IMR-90 (cell line): ENCODE results near the gene KCTD16. TPM values are rescaled to one million over a fixed set of nuclear protein-coding genes. Genes with fewer than 3 reads are reported as not detected.

ENCODE experiments used
- ATAC-seq: fragments of 200-7000 bp; cut with Tn5 transposase; 2 replicates; pipeline ENCODE4 v1.9.1; 2020; ENCODE audit warnings: low read depth, mild to moderate bottlenecking, moderate library complexity
- BruUV-seq: library from RNA; stranded (reverse); fragments of 400-500 nt; replicated peaks from 2 replicates; lab custom pipeline; 2021; lab: Mats Ljungman, UMichigan
- CTCF ChIA-PET: fragments of 300-600 bp; formaldehyde crosslinking; extraction: SDS; loops from one replicate; lab custom pipeline; 2021; ENCODE audit warnings: antibody characterized with exemption; lab: Yijun Ruan, JAX
- POLR2A ChIA-PET: fragments of 300-600 bp; sonication (Branson Sonifier 250); formaldehyde crosslinking; loops from one replicate; lab custom pipeline; 2022; ENCODE audit warnings: antibody characterized with exemption; ENCODE audit not compliant: unreplicated experiment; lab: Charles Lee
- DNase-seq: peaks from one replicate; pipeline ENCODE4 v3.0.0; 2013
- H2AFZ ChIP-seq: replicated peaks from 2 replicates; pipeline ENCODE3; 2013; ENCODE audit warnings: low read length, mild to moderate bottlenecking; ENCODE audit not compliant: poor library complexity
- H2AK5ac ChIP-seq: 2 replicates; pipeline ENCODE4 v1.6.1; 2013; ENCODE audit warnings: low read depth, low read length, inconsistent platforms
- H2AK9ac ChIP-seq: replicated peaks from 2 replicates; pipeline ENCODE3; 2013; ENCODE audit warnings: mild to moderate bottlenecking, low read depth, low read length, moderate library complexity; ENCODE audit not compliant: poor library complexity
- H2BK120ac ChIP-seq: 2 replicates; pipeline ENCODE4 v1.6.1; 2013; ENCODE audit warnings: low read depth, low read length, inconsistent platforms
- H2BK15ac ChIP-seq: 3 replicates; pipeline ENCODE4 v1.6.1; 2013; ENCODE audit warnings: low read depth, low read length, inconsistent platforms
- H2BK20ac ChIP-seq: 2 replicates; pipeline ENCODE4 v1.6.1; 2013; ENCODE audit warnings: low read depth, mild to moderate bottlenecking, inconsistent platforms, low read length, moderate library complexity
- H2BK5ac ChIP-seq: 2 replicates; pipeline ENCODE4 v1.6.1; 2013; ENCODE audit warnings: mild to moderate bottlenecking, low read depth, low read length, inconsistent platforms; ENCODE audit not compliant: poor library complexity, severe bottlenecking
- H3K14ac ChIP-seq: replicated peaks from 2 replicates; pipeline ENCODE4 v1.6.1; 2013; ENCODE audit warnings: low read depth, low read length, inconsistent platforms
- H3K18ac ChIP-seq: 2 replicates; pipeline ENCODE4 v1.6.1; 2013; ENCODE audit warnings: low read depth, low read length, control low read depth
- H3K23ac ChIP-seq: 2 replicates; pipeline ENCODE4 v1.6.1; 2013; ENCODE audit warnings: low read depth, low read length, inconsistent platforms
- H3K27ac ChIP-seq: 2 replicates; pipeline ENCODE4 v1.5.1; 2013; ENCODE audit warnings: mild to moderate bottlenecking, control low read depth, low read length; ENCODE audit not compliant: insufficient read depth
- H3K27me3 ChIP-seq: 2 replicates; pipeline ENCODE4 v1.6.1; 2013; ENCODE audit warnings: low read length; ENCODE audit not compliant: control insufficient read depth, insufficient read depth
- H3K36me3 ChIP-seq: 2 replicates; pipeline ENCODE4 v1.6.1; 2013; ENCODE audit warnings: low read length, mixed read lengths; ENCODE audit not compliant: control insufficient read depth, insufficient read depth
- H3K4ac ChIP-seq: 2 replicates; pipeline ENCODE4 v1.6.1; 2013; ENCODE audit warnings: low read depth, low read length, inconsistent platforms
- H3K4me1 ChIP-seq: 2 replicates; pipeline ENCODE4 v1.6.1; 2013; ENCODE audit warnings: low read length, mixed read lengths; ENCODE audit not compliant: control insufficient read depth, insufficient read depth
- H3K4me2 ChIP-seq: 2 replicates; pipeline ENCODE4 v1.6.1; 2013; ENCODE audit warnings: low read depth, mild to moderate bottlenecking, control low read depth, low read length, moderate library complexity
- H3K4me3 ChIP-seq: 2 replicates; pipeline ENCODE4 v1.5.1; 2013; ENCODE audit warnings: low read depth, mild to moderate bottlenecking, control low read depth, low read length, moderate library complexity; ENCODE audit not compliant: insufficient read depth
- H3K56ac ChIP-seq: 2 replicates; pipeline ENCODE4 v1.6.1; 2013; ENCODE audit warnings: low read length, inconsistent platforms; ENCODE audit not compliant: insufficient read depth; ENCODE audit errors: extremely low read depth
- H3K79me1 ChIP-seq, 2 experiments: 2 replicates each; pipeline ENCODE4 v1.6.1; 2013; ENCODE audit warnings: low read length in 2 of 2, inconsistent platforms in 1 of 2, low read depth in 1 of 2
- H3K9ac ChIP-seq: 2 replicates; pipeline ENCODE4 v1.6.1; 2013; ENCODE audit warnings: low read depth, low read length, control low read depth
- H3K9me1 ChIP-seq: 2 replicates; pipeline ENCODE4 v1.6.1; 2013; ENCODE audit warnings: low read length, inconsistent platforms; ENCODE audit not compliant: insufficient read depth
- H3K9me3 ChIP-seq: 2 replicates; pipeline ENCODE4 v1.6.1; 2013; ENCODE audit warnings: low read length; ENCODE audit not compliant: control insufficient read depth, insufficient read depth
- H4K20me1 ChIP-seq: 2 replicates; pipeline ENCODE4 v1.6.1; 2013; ENCODE audit warnings: low read length, inconsistent platforms; ENCODE audit not compliant: insufficient read depth
- H4K5ac ChIP-seq: 2 replicates; pipeline ENCODE4 v1.6.1; 2013; ENCODE audit warnings: mild to moderate bottlenecking, low read depth, low read length, control low read depth
- H4K8ac ChIP-seq, 2 experiments: 2 replicates each; pipeline ENCODE4 v1.6.1; 2013; ENCODE audit warnings: low read depth in 2 of 2, low read length in 2 of 2, control low read depth in 1 of 2, inconsistent platforms in 1 of 2
- H4K91ac ChIP-seq: 2 replicates; pipeline ENCODE4 v1.6.1; 2013; ENCODE audit warnings: low read depth, low read length, inconsistent platforms; ENCODE audit not compliant: insufficient read depth
- CEBPB ChIP-seq: IDR thresholded peaks from 2 replicates; pipeline ENCODE4 v1.6.1; 2012; ENCODE audit warnings: low read depth, low read length, improper control_type of control experiment
- CHD1 ChIP-seq: IDR thresholded peaks from 2 replicates; pipeline ENCODE4 v1.6.1; 2012; ENCODE audit warnings: low read depth, low read length, improper control_type of control experiment
- CTCF ChIP-seq: conservative IDR thresholded peaks from 2 replicates; pipeline ENCODE4 v1.5.1; 2012; ENCODE audit warnings: mild to moderate bottlenecking, low read depth, low read length, improper control_type of control experiment
- MAFK ChIP-seq: IDR thresholded peaks from 2 replicates; pipeline ENCODE4 v1.6.1; 2012; ENCODE audit warnings: low read depth, low read length, improper control_type of control experiment
- NFE2L2 ChIP-seq: fragments of 150-350 bp; IDR thresholded peaks from 2 replicates; pipeline ENCODE4 v1.6.1; 2016; ENCODE audit warnings: low read depth, mild to moderate bottlenecking, low read length
- RAD21 ChIP-seq: IDR thresholded peaks from 2 replicates; pipeline ENCODE4 v1.6.1; 2012; ENCODE audit warnings: low read length, improper control_type of control experiment
- RCOR1 ChIP-seq: IDR thresholded peaks from 2 replicates; pipeline ENCODE4 v1.6.1; 2012; ENCODE audit warnings: mild to moderate bottlenecking, low read length, improper control_type of control experiment; ENCODE audit not compliant: insufficient replicate concordance
- SMC3 ChIP-seq: fragments of 150-350 bp; IDR thresholded peaks from 2 replicates; pipeline ENCODE4 v1.6.1; 2016; ENCODE audit warnings: low read depth, mild to moderate bottlenecking, antibody characterized with exemption, low read length, moderate library complexity
- WGBS, 2 experiments: methylation state at CpG; one replicate each; pipeline versions ENCODE4 v1.1.5 to v1.1.7; 2013; ENCODE audit warnings: missing lambda C conversion rate in 2 of 2; ENCODE audit not compliant: insufficient read length in 1 of 2; ENCODE audit errors: extremely low coverage in 2 of 2; 5-methylcytosine and 5-hydroxymethylcytosine counted together
- dilution Hi-C: fragments of 300-500 bp; cut with HindIII; formaldehyde crosslinking; loops from one replicate; pipeline ENCODE4 v1.14.3; 2018; ENCODE audit warnings: low sequenced_read_pairs; ENCODE audit not compliant: unreplicated experiment
- in situ Hi-C: fragments of 300-500 bp; cut with MboI; formaldehyde crosslinking; loops from 3 replicates; pipeline ENCODE4 v1.14.3; 2019; ENCODE audit warnings: low sequenced_read_pairs, inconsistent platforms, mixed read lengths
- intact Hi-C: fragments of 100-400 bp; cut with micrococcal nuclease; formaldehyde crosslinking; loops from 2 replicates; pipeline ENCODE4 v1.10.0; 2022
- polyA plus RNA-seq, 3 experiments: library from polyadenylated mRNA; depleted of rRNA; stranded (reverse); fragments of >200 nt; gene quantifications; 2 replicates each; pipeline ENCODE4 v1.2.3, GENCODE V29; 2012; ENCODE audit warnings: low replicate concordance in 1 of 3
- total RNA-seq: library from RNA; depleted of rRNA; stranded (reverse); fragments of >200 nt; gene quantifications from 2 replicates; pipeline ENCODE4 v1.2.3, GENCODE V29; 2012

KCTD16 gene
- total and polyA plus RNA-seq, 2 of the 4 experiments (the other 2 are of a cell fraction): 0.43 to 1.1 TPM

- BruUV-seq: no TSS peak
- Histone ChIP-seq H3K56ac (no peak overlapping the region), H4K20me1 (no peaks in the 10 kb centered on the region), H2AK9ac (no peak overlapping the region), H4K91ac (no peak overlapping the region), H3K23ac (no peak overlapping the region), H3K4me1 (no peaks in the 10 kb centered on the region), H2AK5ac (no peak overlapping the region), H3K27me3 (no peaks in the 10 kb centered on the region), H2BK120ac (no peak overlapping the region), H3K18ac (no peak overlapping the region), H2BK15ac (no peak overlapping the region), H3K79me1 (no peaks in the 10 kb centered on the region), H3K36me3 (no peaks in the 10 kb centered on the region), H4K5ac (no peak overlapping the region), H3K9me3 (no peaks in the 10 kb centered on the region), H3K9ac (no peak overlapping the region), H3K4me2 (no peak overlapping the region), H3K14ac (no peak overlapping the region), H4K8ac (no peak overlapping the region), H2BK5ac (no peak overlapping the region), H3K27ac (no peak overlapping the region), H2BK20ac (no peak overlapping the region), H3K9me1 (no peaks in the 10 kb centered on the region), H3K4ac (no peak overlapping the region), H2AFZ (no peak overlapping the region), H3K4me3 (no peak overlapping the region)
- DNase-seq (no peak), ATAC-seq (no peak)
- CTCF ChIA-PET: no interaction called here
- intact Hi-C loops: no loop called here
- WGBS, 2 experiments: no CpG with 5 or more reads among the region's 4 CpGs
- in situ Hi-C loops: no loop called here
- no peak for TF ChIP-seq RCOR1
- TF ChIP-seq MAFK: no peak
- no peak for TF ChIP-seq CEBPB
- no peak for TF ChIP-seq RAD21
- TF ChIP-seq CTCF: no peak
- no peak for TF ChIP-seq SMC3
- no peak for TF ChIP-seq NFE2L2
- no peak for TF ChIP-seq CHD1
- POLR2A ChIA-PET: no interaction called here
- dilution Hi-C loops: no loop called here
These were observed 233.2 kb downstream of the KCTD16 start for GRCh38 chr5:144403817-144404420.
